Measurements from ENCODE around the gene ZNF774.
"Not testable (repeated sequence)": the region's sequence is repeated elsewhere in the genome, so short reads cannot be mapped to it uniquely, and the experiment has no call there.

ZNF774 gene

DNA sequence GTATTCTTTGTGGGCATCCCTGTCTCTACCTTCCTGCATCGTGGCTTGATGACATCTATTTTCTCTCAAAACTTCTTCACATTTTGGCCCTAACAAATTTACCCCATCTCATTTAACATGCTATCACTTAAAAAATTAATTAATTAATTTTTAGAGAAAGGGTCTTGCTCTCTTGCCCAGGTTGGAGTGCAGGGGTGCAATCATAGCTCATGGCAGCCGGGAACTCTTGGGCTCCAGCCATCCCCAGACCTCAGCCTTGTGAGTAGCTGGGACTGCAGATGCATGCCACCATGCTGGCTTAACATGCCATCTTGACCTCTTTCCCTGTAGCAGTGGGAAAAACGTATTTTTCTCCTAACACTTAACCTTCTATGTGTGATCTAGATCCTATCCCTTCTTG, 56.6 kb downstream of the ZNF774 start:
- intact Hi-C loops (cut with DNase I), result no loop called here
- DNase-seq, result no peak

DNA sequence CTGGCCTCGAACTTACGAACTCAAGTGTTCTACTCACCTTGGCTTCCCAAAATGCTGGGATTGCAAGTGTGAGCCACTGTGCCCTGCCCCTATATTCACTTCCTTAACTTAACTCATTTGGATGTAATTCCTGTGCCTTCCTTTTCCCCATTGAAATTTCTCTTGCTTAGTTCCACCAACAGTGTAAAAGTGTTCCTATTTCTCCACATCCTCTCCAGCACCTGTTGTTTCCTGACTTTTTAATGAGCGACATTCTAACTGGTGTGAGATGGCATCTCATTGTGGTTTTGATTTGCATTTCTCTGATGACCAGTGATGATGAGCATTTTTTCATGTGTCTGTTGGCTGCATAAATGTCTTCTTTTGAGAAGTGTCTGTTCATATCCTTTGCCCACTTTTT, 57.5 kb downstream of the ZNF774 start:
- DNase-seq; intact Hi-C loops (cut with DNase I): not testable (repeated sequence)

DNA sequence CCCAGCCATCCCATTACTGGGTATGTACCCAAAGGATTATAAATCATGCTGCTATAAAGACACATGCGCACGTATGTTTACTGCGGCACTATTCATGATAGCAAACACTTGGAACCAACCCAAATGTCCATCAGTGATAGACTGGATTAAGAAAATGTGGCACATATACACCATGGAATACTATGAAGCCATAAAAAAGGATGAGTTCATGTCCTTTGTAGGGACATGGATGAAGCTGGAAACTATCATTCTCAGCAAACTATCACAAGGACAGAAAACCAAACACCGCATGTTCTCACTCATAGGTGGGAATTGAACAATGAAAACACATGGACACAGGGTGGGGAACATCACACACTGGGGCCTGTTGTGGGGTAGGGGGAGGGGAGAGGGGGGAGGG, 58.2 kb downstream of the ZNF774 start:
- DNase-seq; intact Hi-C loops (cut with DNase I): not testable (repeated sequence)

DNA sequence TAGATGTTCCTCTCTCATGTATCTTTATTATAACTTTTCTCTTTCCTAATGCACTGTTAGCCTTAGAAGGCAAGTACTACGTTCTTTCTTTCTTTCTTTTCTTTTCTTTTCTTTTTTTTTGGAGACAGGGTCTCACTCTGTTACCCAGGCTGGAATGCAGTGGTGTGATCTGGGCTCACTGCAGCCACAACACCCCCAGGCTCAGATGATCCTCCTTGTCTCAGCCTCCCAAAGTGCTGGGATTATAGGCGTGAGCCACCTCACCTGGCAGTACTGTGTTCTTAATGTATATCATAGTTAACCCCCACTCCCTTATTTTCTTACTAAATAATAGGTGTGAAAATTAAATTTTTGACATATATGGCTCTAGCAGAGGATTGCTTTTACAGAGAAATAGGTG, 59.1 kb downstream of the ZNF774 start:
- no peak for DNase-seq
- intact Hi-C loops (cut with DNase I), result no loop called here

Data from head of caudate nucleus (tissue), 42 donors.